Vagina (tissue), 2 donors: Measurements from ENCODE around the gene WDR4. TPM values are rescaled to one million over a fixed set of nuclear protein-coding genes. Genes with fewer than 3 reads are reported as not detected.

Experiments
- DNase-seq, 2 donors: peaks; one replicate each; pipeline ENCODE4 v3.0.0-alpha.2; 2017; ENCODE audit errors: extremely low spot score in 2 of 2
- H3K27ac ChIP-seq: fragments of 200-600 bp; sonication (generic); one replicate; pipeline ENCODE4 v1.5.1; 2019
- H3K27me3 ChIP-seq: fragments of 200-600 bp; sonication (generic); one replicate; pipeline ENCODE4 v1.5.1; 2019
- H3K36me3 ChIP-seq, 2 donors: fragments of 200-600 bp; sonication (generic); one replicate each; pipeline ENCODE4 v1.5.1; 2017 to 2019
- H3K4me1 ChIP-seq: fragments of 200-600 bp; sonication (generic); one replicate; pipeline ENCODE4 v1.5.1; 2019
- H3K4me3 ChIP-seq, 2 donors: fragments of 200-600 bp; sonication (generic); 1 replicate in 1 of 2; 2 replicates in 1 of 2; pipeline ENCODE4 v1.5.1; 2016 to 2019
- H3K9me3 ChIP-seq: fragments of 200-600 bp; sonication (generic); one replicate; pipeline ENCODE4 v1.5.1; 2019
- POLR2A ChIP-seq, 2 donors: fragments of 450-650 bp; IDR thresholded peaks; one replicate each; pipeline ENCODE4 v1.6.1; 2017; ENCODE audit warnings: antibody characterized with exemption in 2 of 2, mild to moderate bottlenecking in 2 of 2, moderate library complexity in 2 of 2
- POLR2AphosphoS5 ChIP-seq, 2 donors: sonication (generic); formaldehyde crosslinking; IDR thresholded peaks; one replicate each; pipeline ENCODE4 v1.9.0; 2017; ENCODE audit warnings: antibody characterized with exemption in 2 of 2, mild to moderate bottlenecking in 2 of 2, low read depth in 1 of 2; ENCODE audit not compliant: insufficient read depth in 1 of 2
- intact Hi-C: fragments of 100-400 bp; cut with DNase I; formaldehyde crosslinking; loops from one replicate; pipeline ENCODE4 v1.15.1; 2023
- total RNA-seq: library from RNA; depleted of rRNA; stranded (reverse); fragments of >200 nt; gene quantifications from one replicate; pipeline ENCODE4 v1.2.3, GENCODE V29; 2016
- TF ChIP-seq, protein P1 (sequence below), 3 experiments: fragments of 450-650 bp in 2 of 3; fragments of 200-600 bp in 1 of 3; sonication (generic) in 1 of 3; IDR thresholded peaks; one replicate each; pipeline ENCODE4 v1.5.1; 2017 to 2019; ENCODE audit warnings: antibody characterized with exemption in 3 of 3, mild to moderate bottlenecking in 2 of 3, moderate library complexity in 2 of 3

The WDR4 gene
- total RNA-seq, 1 donor from 2014 or later = 23.8 TPM

DNA sequence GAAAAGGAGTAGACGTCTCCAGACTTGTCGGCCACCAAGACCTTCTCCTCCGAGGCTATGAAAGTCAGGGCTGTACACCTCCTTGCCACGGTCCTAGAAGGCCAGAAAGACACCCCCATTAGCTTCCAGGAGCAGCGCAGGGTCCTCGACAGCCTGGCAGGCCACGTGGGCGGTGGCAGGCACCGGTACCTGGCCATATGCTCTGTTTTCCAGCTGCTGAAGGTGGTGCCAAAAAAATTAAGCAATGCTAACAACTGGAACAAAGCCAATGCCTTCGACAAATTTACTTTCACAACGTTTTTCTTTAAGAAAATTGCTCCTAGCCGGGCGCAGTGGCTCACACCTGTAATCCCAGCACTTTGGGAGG lies 15.9 kb downstream of the WDR4 start:
- Histone ChIP-seq H3K27ac (no peak overlapping the region), H3K9me3 (no peaks in the 10 kb centered on the region), H3K36me3 (peaks cover 0 to 50% of the 10 kb centered on the region in 2 donors), H3K4me3 (no peak overlapping the region), H3K4me1 (peaks cover 3% of the 10 kb centered on the region), H3K27me3 (no peaks in the 10 kb centered on the region)
- TF ChIP-seq POLR2AphosphoS5 (IDR thresholded peaks at IDR 0.05; ENCODE audit: insufficient read depth in 1 of 2, low read depth in 1 of 2) = no peak
- TF ChIP-seq, protein P1, sequence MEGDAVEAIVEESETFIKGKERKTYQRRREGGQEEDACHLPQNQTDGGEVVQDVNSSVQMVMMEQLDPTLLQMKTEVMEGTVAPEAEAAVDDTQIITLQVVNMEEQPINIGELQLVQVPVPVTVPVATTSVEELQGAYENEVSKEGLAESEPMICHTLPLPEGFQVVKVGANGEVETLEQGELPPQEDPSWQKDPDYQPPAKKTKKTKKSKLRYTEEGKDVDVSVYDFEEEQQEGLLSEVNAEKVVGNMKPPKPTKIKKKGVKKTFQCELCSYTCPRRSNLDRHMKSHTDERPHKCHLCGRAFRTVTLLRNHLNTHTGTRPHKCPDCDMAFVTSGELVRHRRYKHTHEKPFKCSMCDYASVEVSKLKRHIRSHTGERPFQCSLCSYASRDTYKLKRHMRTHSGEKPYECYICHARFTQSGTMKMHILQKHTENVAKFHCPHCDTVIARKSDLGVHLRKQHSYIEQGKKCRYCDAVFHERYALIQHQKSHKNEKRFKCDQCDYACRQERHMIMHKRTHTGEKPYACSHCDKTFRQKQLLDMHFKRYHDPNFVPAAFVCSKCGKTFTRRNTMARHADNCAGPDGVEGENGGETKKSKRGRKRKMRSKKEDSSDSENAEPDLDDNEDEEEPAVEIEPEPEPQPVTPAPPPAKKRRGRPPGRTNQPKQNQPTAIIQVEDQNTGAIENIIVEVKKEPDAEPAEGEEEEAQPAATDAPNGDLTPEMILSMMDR (IDR thresholded peaks at IDR 0.05) = no peak
- intact Hi-C loops = no loop called here
- no peak for DNase-seq

GRCh38 chr21:42862774-42863503 lies 16.4 kb downstream of the WDR4 start:
- TF ChIP-seq, protein P1 (IDR thresholded peaks at IDR 0.05) = no peak
- no peak for TF ChIP-seq POLR2A (IDR thresholded peaks at IDR 0.05)
- no peak for TF ChIP-seq POLR2AphosphoS5 (IDR thresholded peaks at IDR 0.05; ENCODE audit: insufficient read depth in 1 of 2, low read depth in 1 of 2)
- peaks cover 0 to 55% of the 10 kb centered on the region in 2 donors for H3K36me3 ChIP-seq
- intact Hi-C loops = no loop called here
- H3K4me1 ChIP-seq = peaks cover 3% of the 10 kb centered on the region
- no peak for DNase-seq
- no peak overlapping the region for H3K4me3 ChIP-seq
- H3K27me3 ChIP-seq = no peaks in the 10 kb centered on the region
- no peaks in the 10 kb centered on the region for H3K9me3 ChIP-seq
- H3K27ac ChIP-seq = no peak overlapping the region

- intact Hi-C loops = no loop called here
- no peaks in the 10 kb centered on the region for H3K9me3 ChIP-seq
- no peak overlapping the region for H3K4me3 ChIP-seq
- DNase-seq = no peak
- peaks cover 3% of the 10 kb centered on the region for H3K4me1 ChIP-seq
- peaks cover 0 to 63% of the 10 kb centered on the region in 2 donors for H3K36me3 ChIP-seq
- no peak overlapping the region for H3K27ac ChIP-seq
- TF ChIP-seq, protein P1 (IDR thresholded peaks at IDR 0.05) = no peak
- TF ChIP-seq POLR2AphosphoS5 (IDR thresholded peaks at IDR 0.05; ENCODE audit: insufficient read depth in 1 of 2, low read depth in 1 of 2) = no peak
- no peak for TF ChIP-seq POLR2A (IDR thresholded peaks at IDR 0.05)
- H3K27me3 ChIP-seq = no peaks in the 10 kb centered on the region
Observed at GRCh38 chr21:42861848-42862400, 17.4 kb downstream of the WDR4 start.

DNA sequence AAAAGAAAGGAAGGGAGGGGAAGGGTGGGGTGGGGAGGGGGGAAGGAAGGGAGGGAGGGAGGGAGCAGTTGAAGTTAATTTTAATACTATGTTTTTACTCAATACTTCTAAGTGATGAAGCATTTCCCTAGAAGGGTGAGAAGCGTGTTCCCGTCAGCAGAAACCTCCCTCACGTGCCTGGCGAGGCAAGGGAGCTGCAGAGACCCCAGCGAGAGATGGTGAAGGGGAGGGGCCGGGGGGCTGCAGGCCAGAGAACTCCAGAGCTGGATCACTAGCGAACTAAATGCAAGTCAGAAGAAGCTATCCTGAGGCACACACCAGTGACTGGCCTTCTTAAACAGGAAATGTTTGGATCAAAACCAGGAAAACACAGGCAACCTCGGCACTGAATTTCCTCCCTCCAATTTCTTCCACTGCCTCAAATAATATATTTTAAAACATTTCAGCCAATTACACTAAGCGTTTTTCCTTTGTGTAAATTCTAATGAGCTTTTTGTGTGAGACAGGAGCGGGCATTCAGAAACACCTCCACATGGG lies 18.0 kb downstream of the WDR4 start:
- Histone ChIP-seq H3K4me3 (no peak overlapping the region), H3K9me3 (no peaks in the 10 kb centered on the region), H3K27me3 (no peaks in the 10 kb centered on the region), H3K36me3 (peaks cover 0 to 64% of the 10 kb centered on the region in 2 donors), H3K4me1 (peaks cover 3% of the 10 kb centered on the region), H3K27ac (no peak overlapping the region)
- intact Hi-C loops = no loop called here
- TF ChIP-seq, protein P1 (IDR thresholded peaks at IDR 0.05) = no peak
- TF ChIP-seq POLR2A (IDR thresholded peaks at IDR 0.05) (no peak), POLR2AphosphoS5 (IDR thresholded peaks at IDR 0.05; ENCODE audit: insufficient read depth in 1 of 2, low read depth in 1 of 2) (no peak)
- no peak for DNase-seq

DNA sequence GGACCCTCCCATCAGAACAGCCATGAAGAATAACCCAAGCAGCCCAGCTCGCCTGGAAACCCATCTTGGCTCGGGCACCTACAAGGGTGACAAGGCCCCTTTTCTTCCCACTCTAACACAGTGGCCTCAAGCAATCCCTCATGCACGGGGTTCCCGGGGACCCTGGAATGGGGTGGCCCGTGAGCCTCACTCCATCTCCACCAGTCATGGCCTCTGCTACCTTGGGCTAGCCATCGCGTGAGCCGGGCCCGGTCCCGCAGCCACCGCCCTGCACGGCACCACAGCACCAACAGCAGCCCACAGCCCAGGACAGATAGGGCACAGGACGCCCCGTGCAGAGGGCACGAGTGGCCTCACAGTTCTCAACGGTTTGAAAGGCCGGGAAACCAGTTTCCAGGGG lies 19.0 kb downstream of the WDR4 start:
- Histone ChIP-seq H3K36me3 (peaks cover 0 to 67% of the 10 kb centered on the region in 2 donors), H3K9me3 (no peaks in the 10 kb centered on the region), H3K4me1 (peaks cover 3% of the 10 kb centered on the region), H3K27ac (no peak overlapping the region), H3K4me3 (no peak overlapping the region), H3K27me3 (no peaks in the 10 kb centered on the region)
- TF ChIP-seq, protein P1 (IDR thresholded peaks at IDR 0.05) = no peak
- TF ChIP-seq POLR2A (IDR thresholded peaks at IDR 0.05) (no peak), POLR2AphosphoS5 (IDR thresholded peaks at IDR 0.05; ENCODE audit: insufficient read depth in 1 of 2, low read depth in 1 of 2) (no peak)
- intact Hi-C loops = no loop called here
- DNase-seq = no peak
